B cell (primary cell): ENCODE results near the gene ZNF425. TPM values are rescaled to one million over a fixed set of nuclear protein-coding genes. Genes with fewer than 3 reads are reported as not detected.
"Not testable (repeated sequence)": the region's sequence is repeated elsewhere in the genome, so short reads cannot be mapped to it uniquely, and the experiment has no call there.

Source experiments
- ATAC-seq: fragments of 200-7000 bp; cut with Tn5 transposase; one replicate; pipeline ENCODE4 v1.10.0; 2021; ENCODE audit warnings: low read depth, mild to moderate bottlenecking, moderate number of reproducible peaks, moderate library complexity
- CTCF ChIA-PET: fragments of 350-600 bp; sonication (Branson Sonifier 250); formaldehyde crosslinking; loops from one replicate; lab custom pipeline; 2021; ENCODE audit warnings: antibody characterized with exemption, inconsistent platforms; lab: Charles Lee
- POLR2A ChIA-PET: fragments of 350-600 bp; sonication (Branson Sonifier 250); formaldehyde crosslinking; loops from one replicate; lab custom pipeline; 2021; ENCODE audit warnings: antibody characterized with exemption; lab: Charles Lee
- DNase-seq: peaks from one replicate; pipeline ENCODE4 v3.0.0; 2013
- H2AFZ ChIP-seq: 2 replicates; pipeline ENCODE4 v1.6.1; 2012; ENCODE audit warnings: mild to moderate bottlenecking, low read depth, low read length; ENCODE audit not compliant: insufficient read depth, poor library complexity, severe bottlenecking
- H3K27ac ChIP-seq, 2 donors: 1 replicate in 1 of 2; 2 replicates in 1 of 2; pipeline ENCODE4 v1.5.1; 2012 to 2013; ENCODE audit warnings: low read length in 2 of 2, mild to moderate bottlenecking in 2 of 2, moderate library complexity in 1 of 2
- H3K27me3 ChIP-seq, 4 experiments: fragments of 200-600 bp in 1 of 4; sonication (generic) in 1 of 4; replicated peaks in 1 of 4; 1 replicate in 2 of 4; 2 replicates in 2 of 4; pipeline versions ENCODE4 v1.6.1 to v1.7.0; 2013 to 2016; ENCODE audit warnings: low read length in 3 of 4, mild to moderate bottlenecking in 2 of 4, mixed read lengths in 1 of 4, moderate library complexity in 1 of 4; ENCODE audit not compliant: insufficient read depth in 4 of 4, control insufficient read depth in 3 of 4; ENCODE audit errors: control extremely low read depth in 1 of 4
- H3K36me3 ChIP-seq, 2 experiments: replicated peaks in 1 of 2; 1 replicate in 1 of 2; 2 replicates in 1 of 2; pipeline versions ENCODE4 v1.6.1 to v1.7.1; 2013; ENCODE audit warnings: low read length in 1 of 2; ENCODE audit not compliant: insufficient read depth in 2 of 2, control insufficient read depth in 1 of 2; ENCODE audit errors: control extremely low read depth in 1 of 2, extremely low read depth in 1 of 2
- H3K4me1 ChIP-seq, 2 donors: fragments of 200-600 bp in 1 of 2; sonication (generic) in 1 of 2; 1 replicate in 1 of 2; 2 replicates in 1 of 2; pipeline versions ENCODE4 v1.5.1 to v1.6.1; 2013 to 2017; ENCODE audit warnings: low read length in 2 of 2; ENCODE audit not compliant: control insufficient read depth in 2 of 2, insufficient read depth in 2 of 2
- H3K4me2 ChIP-seq: replicated peaks from 2 replicates; pipeline ENCODE3; 2012; ENCODE audit warnings: mild to moderate bottlenecking, low read depth, low read length; ENCODE audit not compliant: poor library complexity, severe bottlenecking
- H3K4me3 ChIP-seq, 5 experiments: fragments of 200-600 bp in 1 of 5; sonication (generic) in 1 of 5; 1 replicate in 3 of 5; 2 replicates in 2 of 5; pipeline versions ENCODE4 v1.5.1 to v1.7.0; 2011 to 2016; ENCODE audit warnings: low read length in 4 of 5, mild to moderate bottlenecking in 4 of 5, low read depth in 2 of 5, control low read depth in 1 of 5, moderate library complexity in 1 of 5; ENCODE audit not compliant: insufficient read depth in 1 of 5; ENCODE audit errors: control extremely low read depth in 1 of 5, extremely low read depth in 1 of 5
- H3K79me2 ChIP-seq: fragments of 200-600 bp; sonication (generic); one replicate; pipeline ENCODE4 v1.6.0; 2016; ENCODE audit warnings: low read length; ENCODE audit not compliant: control insufficient read depth, insufficient read depth
- H3K9ac ChIP-seq: fragments of 200-600 bp; sonication (generic); 2 replicates; pipeline ENCODE4 v1.6.1; 2017; ENCODE audit warnings: mild to moderate bottlenecking, low read length, moderate library complexity
- H3K9me3 ChIP-seq, 3 donors: one replicate each; pipeline versions ENCODE4 v1.6.1 to v1.7.1; 2013; ENCODE audit warnings: low read length in 2 of 3; ENCODE audit not compliant: control insufficient read depth in 2 of 3, insufficient read depth in 1 of 3; ENCODE audit errors: control extremely low read depth in 1 of 3
- H4K20me1 ChIP-seq: 2 replicates; pipeline ENCODE4 v1.6.0; 2012; ENCODE audit warnings: mild to moderate bottlenecking, low read length; ENCODE audit not compliant: insufficient read depth, control insufficient read depth, poor library complexity, severe bottlenecking
- H3K27ac Mint-ChIP-seq: one replicate; pipeline ENCODE4 v1.8.0; 2021; ENCODE audit warnings: mixed read lengths
- H3K27me3 Mint-ChIP-seq: one replicate; pipeline ENCODE4 v1.8.0; 2021; ENCODE audit warnings: mixed read lengths
- H3K4me1 Mint-ChIP-seq: one replicate; pipeline ENCODE4 v1.8.0; 2021; ENCODE audit warnings: mixed read lengths
- H3K4me3 Mint-ChIP-seq: one replicate; pipeline ENCODE4 v1.8.0; 2021; ENCODE audit warnings: mixed read lengths
- H3K9me3 Mint-ChIP-seq: one replicate; pipeline ENCODE4 v1.8.0; 2022; ENCODE audit warnings: mixed read lengths; ENCODE audit not compliant: insufficient read depth
- EZH2 ChIP-seq: IDR thresholded peaks from 2 replicates; pipeline ENCODE4 v1.6.1; 2012; ENCODE audit warnings: borderline replicate concordance, low read depth, mild to moderate bottlenecking, moderate library complexity, low read length; ENCODE audit not compliant: insufficient read depth, poor library complexity, severe bottlenecking
- WGBS: methylation state at CpG from one replicate; pipeline ENCODE4 v1.1.5; 2013; ENCODE audit warnings: missing lambda C conversion rate; ENCODE audit not compliant: insufficient coverage; 5-methylcytosine and 5-hydroxymethylcytosine counted together
- intact Hi-C: fragments of 100-400 bp; cut with micrococcal nuclease; formaldehyde crosslinking; loops from one replicate; pipeline ENCODE4 v1.10.0; 2022
- polyA plus RNA-seq: library from polyadenylated mRNA; depleted of rRNA; stranded (reverse); fragments of >200 nt; gene quantifications from 2 replicates; pipeline ENCODE4 v1.2.3, GENCODE V29; 2012
- total RNA-seq, 2 donors: library from RNA; stranded (reverse); fragments of 120-200 nt in 1 of 2; gene quantifications; 1 replicate in 1 of 2; 2 replicates in 1 of 2; pipeline versions ENCODE4 v1.2.3 to v1.2.4, GENCODE V29; 2013 to 2022
- TF ChIP-seq, protein P1 (sequence below): fragments of 200-600 bp; IDR thresholded peaks from one replicate; pipeline ENCODE4 v1.8.0; 2022; ENCODE audit warnings: antibody characterized with exemption, mild to moderate bottlenecking

ZNF425 gene
- total and polyA plus RNA-seq, 2 donors (not counting 1 experiment from before 2014, with no cell fraction given), result 0.48 to 3.3 TPM

DNA sequence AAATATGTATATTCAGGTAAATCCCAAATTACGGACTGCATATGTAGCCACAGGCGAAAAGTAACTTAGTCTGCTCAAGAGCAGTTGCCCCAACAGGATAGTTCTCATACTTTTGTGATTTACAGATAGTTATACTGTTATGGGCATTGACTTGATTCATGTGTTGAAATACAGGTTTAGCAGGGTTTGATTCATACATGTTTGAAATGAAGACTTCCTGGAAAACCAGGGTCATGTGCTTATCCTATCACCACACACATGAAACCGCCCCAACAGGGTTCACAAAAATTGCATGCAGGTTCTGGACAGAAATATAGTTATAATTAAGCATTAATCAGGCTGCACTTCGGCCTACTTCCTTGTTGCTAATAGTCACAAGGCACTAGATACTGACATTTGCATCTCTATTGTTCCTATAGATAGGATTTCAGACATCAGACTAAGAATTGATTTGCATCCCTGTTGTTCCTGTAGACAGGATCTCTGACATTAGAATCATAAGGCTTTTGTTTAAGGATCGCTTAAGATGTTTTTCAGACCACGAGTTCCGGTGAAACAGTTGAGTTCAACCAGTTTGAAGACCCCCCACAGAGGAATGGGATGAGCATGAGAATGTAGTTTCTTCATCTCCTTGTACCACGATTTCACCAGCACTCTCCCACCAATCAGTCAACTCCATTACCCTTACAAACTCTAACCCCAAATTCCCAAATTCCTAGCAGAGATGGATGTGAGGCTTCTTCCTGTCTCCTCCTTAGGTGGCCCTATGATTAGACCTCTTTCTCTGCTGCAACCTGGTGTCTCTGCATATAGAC, 19.1 kb upstream of the ZNF425 start:
- intact Hi-C loops, result loop anchor here (5.0 to 10.0 kb wide), 4 partner anchors 52 to 570 kb away; partner anchors contain the start of genes ZNF282 and ZNF746
- Histone ChIP-seq H3K9me3 (peaks cover 0 to 4% (median 0%) of the 10 kb centered on the region in 3 donors), H3K36me3 (no peaks in the 10 kb centered on the region), H3K4me3 (no peak overlapping the region), H2AFZ (peak overlapping the region; percentile 92), H3K4me2 (peak overlapping the region; percentile 91), H3K27me3 (no peaks in the 10 kb centered on the region), H3K9ac (no peak overlapping the region), H3K79me2 (peaks cover 38% of the 10 kb centered on the region), H3K4me1 (peaks cover 22 to 30% of the 10 kb centered on the region in 2 donors), H4K20me1 (peaks cover 25% of the 10 kb centered on the region), H3K27ac (peak overlapping the region; percentile 4 to 63)
- Mint-ChIP-seq H3K27me3 (no peaks in the 10 kb centered on the region), H3K27ac (peak overlapping the region; percentile 83), H3K4me1 (peaks cover 28% of the 10 kb centered on the region), H3K4me3 (peak overlapping the region; percentile 74), H3K9me3 (no peaks in the 10 kb centered on the region)
- ChIA-PET CTCF (interaction anchor here (4.0 kb wide), 1 partner anchor 19 kb away, joined by 70 read pairs; the partner anchor contains the start of gene ZNF425), POLR2A (interaction anchor here (0.9 kb wide), 1 partner anchor 18 kb away, joined by 4 read pairs; no protein-coding TSS in a partner anchor)
- ATAC-seq, result no peak
- DNase-seq, result peak; percentile 16
- TF ChIP-seq, protein P1, sequence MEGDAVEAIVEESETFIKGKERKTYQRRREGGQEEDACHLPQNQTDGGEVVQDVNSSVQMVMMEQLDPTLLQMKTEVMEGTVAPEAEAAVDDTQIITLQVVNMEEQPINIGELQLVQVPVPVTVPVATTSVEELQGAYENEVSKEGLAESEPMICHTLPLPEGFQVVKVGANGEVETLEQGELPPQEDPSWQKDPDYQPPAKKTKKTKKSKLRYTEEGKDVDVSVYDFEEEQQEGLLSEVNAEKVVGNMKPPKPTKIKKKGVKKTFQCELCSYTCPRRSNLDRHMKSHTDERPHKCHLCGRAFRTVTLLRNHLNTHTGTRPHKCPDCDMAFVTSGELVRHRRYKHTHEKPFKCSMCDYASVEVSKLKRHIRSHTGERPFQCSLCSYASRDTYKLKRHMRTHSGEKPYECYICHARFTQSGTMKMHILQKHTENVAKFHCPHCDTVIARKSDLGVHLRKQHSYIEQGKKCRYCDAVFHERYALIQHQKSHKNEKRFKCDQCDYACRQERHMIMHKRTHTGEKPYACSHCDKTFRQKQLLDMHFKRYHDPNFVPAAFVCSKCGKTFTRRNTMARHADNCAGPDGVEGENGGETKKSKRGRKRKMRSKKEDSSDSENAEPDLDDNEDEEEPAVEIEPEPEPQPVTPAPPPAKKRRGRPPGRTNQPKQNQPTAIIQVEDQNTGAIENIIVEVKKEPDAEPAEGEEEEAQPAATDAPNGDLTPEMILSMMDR, result no peak
- no peak for TF ChIP-seq EZH2
- 100% methylated on average over 1 of the region's 8 CpGs for WGBS

DNA sequence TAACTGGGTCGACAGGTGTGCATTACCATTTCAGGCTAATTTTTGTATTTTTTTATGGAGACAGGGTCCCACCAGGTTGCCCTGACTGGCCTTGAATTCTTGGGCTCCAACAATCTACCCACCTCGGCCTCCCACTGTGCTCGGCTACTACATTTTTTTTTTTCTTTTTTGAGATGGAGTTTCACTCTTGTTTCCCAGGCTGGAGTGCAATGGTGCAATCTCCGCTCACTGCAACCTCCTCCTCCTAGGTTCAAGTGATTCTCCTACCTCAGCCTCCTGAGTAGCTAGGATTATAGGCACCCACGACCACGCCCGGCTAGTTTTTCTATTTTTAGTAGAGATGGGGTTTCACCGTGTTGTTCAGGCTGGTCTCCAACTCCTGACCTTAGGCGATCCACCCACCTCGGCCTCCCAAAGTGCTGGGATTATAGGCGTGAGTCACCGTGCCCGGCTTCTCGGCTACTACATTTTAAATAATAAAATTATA, 18.4 kb upstream of the ZNF425 start:
- H3K9me3 Mint-ChIP-seq, H3K4me2 ChIP-seq, H3K27ac Mint-ChIP-seq, DNase-seq, ATAC-seq, H3K9ac ChIP-seq, H3K4me3 Mint-ChIP-seq, H3K27me3 Mint-ChIP-seq, H3K27ac ChIP-seq, H3K36me3 ChIP-seq, H3K4me3 ChIP-seq, H3K9me3 ChIP-seq, POLR2A ChIA-PET, H2AFZ ChIP-seq, H3K27me3 ChIP-seq: not testable (repeated sequence)
- peaks cover 22 to 27% of the 10 kb centered on the region in 2 donors for H3K4me1 ChIP-seq
- peaks cover 24% of the 10 kb centered on the region for H3K4me1 Mint-ChIP-seq
- 95% methylated on average over 4 of the region's 14 CpGs for WGBS
- intact Hi-C loops, result loop anchor here (10.0 kb wide), 1 partner anchor 570 kb away; a partner anchor contains a TSS
- H3K79me2 ChIP-seq, result peaks cover 31% of the 10 kb centered on the region
- H4K20me1 ChIP-seq, result peaks cover 18% of the 10 kb centered on the region
- CTCF ChIA-PET, result interaction anchor here (0.6 kb wide), 1 partner anchor 636 kb away, joined by 4 read pairs; no protein-coding TSS in a partner anchor
